Endometrium (tissue), 2 donors: ENCODE data around the gene SLAMF9.

Experiments
- FAIRE-seq: peaks from 2 replicates; lab custom pipeline; 2012; peaks lifted over from hg19 to GRCh38; lab: Jason Lieb, UNC
- donor health status: control.
- donor health status: control.

The SLAMF9 gene

DNA sequence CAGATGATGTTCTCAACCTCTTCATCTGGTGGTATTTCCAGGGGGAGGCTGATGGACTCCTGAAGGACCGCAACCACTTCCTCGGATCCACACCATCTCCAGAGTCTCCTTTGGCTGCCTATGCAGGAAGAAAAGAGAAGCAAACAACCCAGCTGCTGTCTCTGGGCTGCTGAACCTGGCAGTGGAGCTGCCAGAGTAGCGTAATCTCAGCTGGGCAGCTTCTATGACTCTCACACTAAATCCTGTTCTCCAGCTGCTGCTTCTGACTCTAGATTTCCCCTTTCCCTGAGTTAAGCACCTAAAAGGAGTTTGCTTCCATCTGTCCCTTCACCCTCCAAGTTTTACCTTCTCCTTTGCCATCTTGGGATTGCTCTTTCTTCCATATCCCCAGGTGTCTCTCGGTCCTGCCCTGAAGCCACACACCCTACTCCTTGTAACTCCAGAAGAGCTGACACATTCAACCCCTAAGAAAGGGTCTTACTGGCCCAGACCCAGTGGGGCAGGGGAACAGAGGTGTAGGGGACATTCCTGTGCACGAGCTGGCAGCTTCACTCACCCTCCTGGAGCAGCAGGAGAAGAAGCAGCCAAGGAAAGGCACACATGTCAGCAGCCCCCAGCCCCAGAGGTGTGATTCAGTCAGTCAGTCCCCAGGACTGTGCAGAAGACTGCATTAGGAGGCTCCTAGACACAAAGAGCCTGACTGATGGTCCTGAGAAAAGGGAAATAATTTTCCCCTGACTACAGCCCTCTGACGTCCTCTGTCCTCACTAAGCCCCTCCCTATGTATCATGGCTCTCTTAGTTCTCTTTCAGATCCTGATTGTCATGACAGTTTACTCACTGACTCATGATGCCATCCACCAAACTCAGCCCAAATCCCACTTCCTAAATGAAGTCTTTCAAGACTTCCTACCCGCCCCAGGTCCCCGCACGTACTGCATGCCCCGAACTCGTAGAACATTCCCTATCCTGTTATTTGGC, at the start of gene SLAMF9:
Gene SLAMF9 (minus strand): TSS at position 702 of the 980 bp plus-strand sequence. CDS start 100 bp downstream, at position 602.
- no peak for FAIRE-seq

DNA sequence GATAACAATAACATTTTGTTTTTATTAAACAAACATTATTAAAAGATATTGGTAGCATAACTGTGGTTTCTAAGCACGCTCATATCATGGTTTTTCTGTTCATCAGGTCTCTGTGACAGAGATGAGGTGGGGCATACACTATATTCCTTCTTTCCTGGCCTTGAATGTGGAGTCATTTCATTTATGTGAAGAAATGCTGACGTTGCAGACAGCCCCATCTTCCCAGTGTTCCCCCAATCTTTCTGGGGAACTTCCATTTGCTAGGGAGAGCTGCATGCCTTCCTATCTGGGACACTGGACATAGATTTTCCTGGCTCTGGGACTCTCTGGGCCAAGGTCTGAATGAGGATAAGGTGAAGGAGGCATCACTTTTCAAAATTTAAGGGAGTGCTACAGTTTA, 47.4 kb upstream of the SLAMF9 start:
- no peak for FAIRE-seq

- FAIRE-seq, result no peak
Measured at GRCh38 chr1:159999204-159999603, 45.2 kb upstream of the SLAMF9 start.

DNA sequence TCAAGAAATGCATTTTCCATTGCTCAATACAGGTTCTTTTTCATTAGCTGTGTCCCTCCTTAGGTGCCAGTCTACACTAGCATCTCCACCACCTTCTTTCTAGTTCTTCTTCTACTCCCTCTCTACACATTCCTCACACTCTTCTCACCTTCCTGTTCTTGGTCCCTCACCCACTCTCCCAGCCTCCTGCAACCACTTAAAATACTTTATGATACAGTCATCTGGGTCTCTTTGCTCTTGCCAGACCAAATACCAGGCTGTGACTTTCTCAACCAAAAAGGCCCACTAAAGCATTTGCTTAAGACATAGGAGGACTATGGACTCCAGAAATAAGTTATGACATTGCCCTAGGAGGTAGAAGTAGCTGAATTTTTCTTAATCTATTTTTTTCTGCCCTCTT, 42.6 kb upstream of the SLAMF9 start:
- FAIRE-seq, result no peak

DNA sequence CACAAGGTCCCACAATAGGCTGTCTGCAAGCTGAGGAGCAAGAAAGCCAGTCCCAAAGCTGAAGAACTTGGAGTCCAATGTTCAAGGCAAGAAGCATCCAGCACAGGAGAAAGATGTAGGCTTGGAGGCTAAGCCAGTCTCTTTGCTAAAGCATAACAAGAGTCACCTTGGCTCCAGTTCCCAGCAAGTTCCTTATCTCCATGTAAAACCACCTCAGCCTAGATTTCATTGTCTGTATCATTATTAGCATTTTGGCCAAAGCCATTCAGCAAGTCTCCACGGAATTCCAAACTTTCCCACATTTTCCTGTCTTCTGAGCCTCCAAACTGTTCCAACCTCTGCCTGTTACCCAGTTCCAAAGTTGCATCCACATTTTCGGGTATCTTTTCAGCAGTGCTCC, 40.9 kb upstream of the SLAMF9 start:
- no peak for FAIRE-seq

- no peak for FAIRE-seq
Measured at GRCh38 chr1:159993911-159994310, 39.9 kb upstream of the SLAMF9 start.

GRCh38 chr1:159992161-159992560, 38.1 kb upstream of the SLAMF9 start:
- FAIRE-seq, result no peak

- FAIRE-seq, result no peak
Measured at GRCh38 chr1:159991513-159991912, 37.5 kb upstream of the SLAMF9 start.

GRCh38 chr1:159990005-159990404, 36.0 kb upstream of the SLAMF9 start:
- no peak for FAIRE-seq

DNA sequence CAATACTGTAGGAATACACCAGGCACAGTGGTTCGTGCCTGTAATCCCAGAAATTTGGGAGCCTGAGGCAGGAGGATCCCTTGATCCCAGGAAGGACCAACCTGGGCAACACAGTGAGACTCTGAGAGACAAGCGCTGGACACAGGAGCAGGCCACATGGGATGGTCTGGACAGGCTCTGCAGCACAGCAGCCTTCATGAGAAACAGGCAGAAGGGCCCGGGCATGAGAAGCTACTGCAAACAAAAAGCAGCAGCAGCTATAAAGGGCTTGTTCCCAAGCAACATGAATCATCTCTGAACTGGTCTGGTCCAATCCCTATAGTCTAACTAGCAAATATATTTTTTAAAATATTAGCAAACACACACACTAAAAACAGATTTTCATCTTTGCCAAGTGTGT, 35.5 kb upstream of the SLAMF9 start:
- FAIRE-seq, result no peak

DNA sequence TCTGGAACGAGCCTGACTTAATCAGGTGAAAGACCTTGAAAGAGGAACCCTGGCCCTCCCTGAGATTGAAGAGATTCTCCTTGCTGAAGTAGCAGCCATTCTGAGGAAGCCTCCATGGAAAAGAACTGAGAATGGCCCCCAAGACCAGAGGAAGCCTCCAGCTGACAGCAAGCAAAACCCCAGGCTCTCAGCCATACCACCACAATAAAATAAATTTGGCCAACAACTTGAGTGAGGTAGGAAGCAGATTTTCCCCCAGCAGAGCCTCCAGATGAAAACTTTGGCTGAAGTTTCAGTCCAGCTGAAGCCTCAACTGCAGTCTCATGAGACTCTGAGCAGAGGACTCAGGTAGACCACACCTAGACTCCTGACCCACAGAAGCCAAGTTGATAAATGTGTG, 34.0 kb upstream of the SLAMF9 start:
- FAIRE-seq, result no peak

DNA sequence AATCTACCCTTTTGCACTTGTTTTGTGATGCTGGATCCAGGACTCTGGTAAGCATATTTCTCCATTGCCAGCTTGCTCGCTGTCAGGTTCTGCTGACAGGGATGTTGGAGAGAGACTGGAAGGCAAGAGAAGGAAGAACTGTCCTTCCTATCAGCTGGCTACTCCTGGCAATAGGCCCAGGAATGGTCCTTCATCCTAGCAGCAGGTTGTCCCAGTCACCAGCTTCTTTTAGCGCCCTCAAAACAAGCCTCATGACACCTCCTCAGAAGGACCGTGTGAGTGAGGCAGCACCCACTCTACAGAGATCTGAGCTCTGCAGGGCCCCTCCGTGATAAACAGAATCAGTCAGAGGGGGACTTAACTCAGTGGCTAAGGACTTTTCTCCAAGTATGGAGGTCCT, 33.1 kb upstream of the SLAMF9 start:
- no peak for FAIRE-seq

- FAIRE-seq, result no peak
Measured at GRCh38 chr1:159986531-159986930, 32.5 kb upstream of the SLAMF9 start.

GRCh38 chr1:159986093-159986492, 32.1 kb upstream of the SLAMF9 start:
- no peak for FAIRE-seq

GRCh38 chr1:159985473-159985872, 31.4 kb upstream of the SLAMF9 start:
- no peak for FAIRE-seq

DNA sequence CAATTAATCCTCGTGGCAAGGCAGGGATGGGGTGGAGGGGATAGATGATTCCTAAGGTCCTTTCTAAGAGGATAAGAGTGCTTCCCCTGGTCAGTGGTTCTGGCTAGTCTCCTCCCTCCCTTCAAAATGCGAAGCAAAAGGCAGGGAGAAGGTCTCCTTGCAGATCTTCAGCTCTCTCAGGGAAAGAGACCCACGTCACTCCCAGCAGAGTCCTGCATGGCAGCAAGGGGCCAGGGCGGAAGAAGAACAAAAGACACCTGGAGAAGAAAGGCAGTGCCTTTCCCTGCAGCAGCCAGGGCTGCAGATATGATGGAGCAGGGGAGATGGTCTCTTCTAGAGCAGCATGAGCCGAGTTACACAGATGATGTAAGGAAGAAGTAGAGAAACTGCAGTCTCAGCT, 29.6 kb upstream of the SLAMF9 start:
- FAIRE-seq, result no peak

DNA sequence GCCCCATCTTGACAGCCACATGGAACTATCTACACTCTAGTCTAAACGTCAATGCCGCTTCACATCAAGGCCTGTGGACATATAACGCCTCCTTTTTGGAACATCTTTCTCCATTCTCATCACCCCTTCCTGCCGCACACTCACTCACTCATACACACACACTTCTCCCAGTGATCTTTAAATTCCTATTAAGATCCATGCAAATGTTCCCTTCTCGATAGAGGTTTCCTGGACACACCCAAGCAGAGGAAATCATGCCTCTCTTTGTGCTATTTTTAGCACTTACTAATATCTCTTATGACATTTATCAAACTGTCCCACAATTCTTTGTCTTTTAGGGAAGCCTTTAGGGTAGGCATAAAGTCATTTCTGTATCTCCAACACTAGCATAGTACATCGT, 28.2 kb upstream of the SLAMF9 start:
- FAIRE-seq, result no peak

DNA sequence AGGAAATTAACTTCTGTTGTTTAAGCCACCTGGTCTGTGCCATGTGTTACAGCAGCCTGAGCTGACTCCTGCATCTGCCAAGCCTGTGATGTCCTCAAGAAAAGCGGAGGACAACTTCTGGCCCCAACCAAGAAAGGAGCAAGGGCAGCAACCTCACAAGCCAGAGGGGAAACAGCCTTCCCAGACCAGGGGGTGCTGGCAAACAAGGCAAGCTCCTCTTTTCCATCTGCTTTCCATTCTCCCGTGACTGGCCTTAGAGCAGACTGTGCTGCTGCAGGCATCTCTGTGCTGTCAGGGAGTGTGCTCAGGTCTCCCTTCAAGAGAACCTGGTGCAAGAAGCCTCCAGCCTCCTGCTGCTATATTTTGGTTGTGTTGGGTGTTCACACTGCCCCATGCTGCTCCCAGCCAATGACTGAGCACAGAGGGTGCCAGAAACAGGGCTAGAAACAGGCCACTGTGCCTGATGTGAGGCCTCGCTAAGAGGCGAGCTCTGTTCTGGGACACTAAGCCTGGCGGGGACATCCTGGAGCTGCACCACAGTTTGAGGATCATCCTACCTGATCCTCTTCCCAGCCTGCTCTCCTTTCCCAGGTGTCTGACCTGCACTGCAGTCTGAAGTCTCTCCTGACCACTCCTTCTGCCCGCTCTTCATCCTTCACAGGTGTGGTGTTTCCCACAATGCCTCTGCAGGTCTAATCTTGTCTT, 27.5 kb upstream of the SLAMF9 start:
- no peak for FAIRE-seq

DNA sequence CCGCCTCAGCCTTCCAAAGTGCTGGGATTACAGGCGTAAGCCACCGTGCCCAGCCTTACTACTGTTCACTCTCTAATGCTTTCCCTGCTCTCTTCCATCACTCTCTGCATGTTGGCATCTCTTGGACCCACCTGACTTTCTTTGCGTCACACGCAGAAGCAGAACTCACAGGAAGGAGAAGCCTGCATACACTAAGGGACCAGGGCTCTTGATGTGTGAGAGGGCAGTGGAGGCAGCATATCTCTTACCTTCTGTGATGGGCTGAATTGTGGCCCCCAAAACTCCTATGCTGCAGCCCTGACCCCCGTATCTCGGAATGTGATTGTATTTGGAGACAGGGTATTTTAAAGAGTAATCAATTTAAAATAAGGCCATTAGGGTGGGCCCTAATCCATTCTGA, 26.7 kb upstream of the SLAMF9 start:
- no peak for FAIRE-seq

GRCh38 chr1:159980076-159980475, 26.0 kb upstream of the SLAMF9 start:
- no peak for FAIRE-seq

DNA sequence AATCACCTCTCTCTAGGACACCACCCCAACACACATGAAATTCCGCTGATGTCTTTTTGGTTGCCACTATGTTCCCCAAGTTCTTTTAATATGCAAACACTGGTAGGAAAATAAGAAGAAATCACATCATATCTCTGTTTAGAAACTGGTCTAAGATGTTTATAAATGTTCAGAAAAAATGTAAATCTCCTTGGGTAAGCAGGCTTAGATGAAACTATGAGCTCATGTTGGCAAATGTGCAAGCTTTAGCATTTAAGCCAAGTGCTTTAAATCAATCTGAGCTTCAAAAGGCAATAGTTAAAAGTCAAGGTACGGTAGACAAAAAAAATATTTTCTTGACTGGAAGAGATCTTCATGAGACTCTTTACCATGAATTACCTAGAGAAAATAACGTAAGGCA, 25.2 kb upstream of the SLAMF9 start:
- no peak for FAIRE-seq

- no peak for FAIRE-seq
Measured at GRCh38 chr1:159978107-159978398, 24.0 kb upstream of the SLAMF9 start.

GRCh38 chr1:159977364-159978106, 23.5 kb upstream of the SLAMF9 start:
- FAIRE-seq, result no peak
